D721Med (cell line): ENCODE results near the gene SCAP.
"Not testable (repeated sequence)": the region's sequence is repeated elsewhere in the genome, so short reads cannot be mapped to it uniquely, and the experiment has no call there.

Experiments used
- DNase-seq: peaks from one replicate; pipeline ENCODE4 v3.0.0; 2011; ENCODE audit warnings: low spot score; ENCODE audit not compliant: insufficient read length
- FAIRE-seq: peaks from 2 replicates; lab custom pipeline; 2011; peaks lifted over from hg19 to GRCh38; lab: Jason Lieb, UNC
- CTCF ChIP-seq: IDR thresholded peaks from 2 replicates; pipeline ENCODE4 v1.5.1; 2012; ENCODE audit warnings: mild to moderate bottlenecking, control low read depth; ENCODE audit not compliant: insufficient read depth; ENCODE audit errors: missing control alignments

SCAP gene

DNA sequence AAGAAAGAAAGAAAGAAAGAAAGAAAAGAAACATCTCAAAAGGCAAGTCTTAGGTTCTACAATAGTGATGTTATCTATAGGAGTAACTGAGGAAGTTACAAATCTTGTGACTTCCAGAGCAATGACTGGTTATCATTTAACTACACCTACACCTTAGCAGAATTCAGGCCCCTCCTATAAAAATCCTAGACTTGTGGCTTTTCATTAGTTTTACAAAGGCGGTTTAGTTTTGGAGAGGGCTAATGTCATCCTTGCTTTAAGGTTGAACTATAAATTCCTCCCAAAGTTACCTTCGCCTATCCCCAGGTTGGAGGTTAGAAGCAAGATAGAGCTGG lies 4.1 kb upstream of the SCAP start:
- DNase-seq (no peak), FAIRE-seq (no peak)
- no peak for TF ChIP-seq CTCF

DNA sequence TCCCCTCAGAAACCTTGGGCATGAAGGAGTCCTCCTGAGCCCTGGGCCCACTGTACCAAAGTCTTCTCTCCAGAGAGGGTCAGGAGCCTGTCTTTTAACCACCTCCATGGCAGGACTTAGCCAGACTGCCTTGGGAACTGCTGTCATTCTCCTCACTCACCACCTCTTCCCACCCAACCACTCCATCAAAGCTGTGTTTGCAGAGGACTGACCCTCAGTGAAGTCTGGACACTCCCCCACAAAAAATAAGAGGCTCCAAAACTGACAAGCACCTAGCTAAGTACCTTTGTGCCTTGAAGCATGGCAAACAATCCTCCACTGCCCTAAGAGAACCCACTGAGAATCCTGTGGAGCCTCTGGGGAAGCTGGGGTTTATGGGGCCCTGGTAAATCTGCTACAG lies 2.3 kb upstream of the SCAP start:
- FAIRE-seq, result no peak
- no peak for TF ChIP-seq CTCF

GRCh38 chr3:47476644-47477199 lies 981 bp upstream of the SCAP start:
- no peak for DNase-seq
- FAIRE-seq, result no peak
- TF ChIP-seq CTCF, result no peak

More for the DNA sequence above, 2.3 kb upstream of the SCAP start:
- DNase-seq, result no peak

DNA sequence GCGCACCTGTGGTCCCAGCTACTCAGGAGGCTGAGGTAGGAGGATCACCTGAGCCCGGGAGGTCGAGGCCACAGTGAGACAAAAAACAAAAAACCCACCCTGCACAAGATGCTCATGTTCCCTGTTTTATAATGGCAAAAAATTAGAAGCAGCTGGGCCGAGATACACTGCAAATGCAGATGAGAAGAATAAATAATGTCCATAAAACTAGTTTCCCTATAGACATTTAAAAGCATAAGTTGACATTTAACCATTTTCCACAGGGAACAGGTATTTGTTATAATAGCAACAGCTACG lies 537 bp upstream of the SCAP start:
- FAIRE-seq (no peak), DNase-seq (no peak)
- no peak for TF ChIP-seq CTCF

DNA sequence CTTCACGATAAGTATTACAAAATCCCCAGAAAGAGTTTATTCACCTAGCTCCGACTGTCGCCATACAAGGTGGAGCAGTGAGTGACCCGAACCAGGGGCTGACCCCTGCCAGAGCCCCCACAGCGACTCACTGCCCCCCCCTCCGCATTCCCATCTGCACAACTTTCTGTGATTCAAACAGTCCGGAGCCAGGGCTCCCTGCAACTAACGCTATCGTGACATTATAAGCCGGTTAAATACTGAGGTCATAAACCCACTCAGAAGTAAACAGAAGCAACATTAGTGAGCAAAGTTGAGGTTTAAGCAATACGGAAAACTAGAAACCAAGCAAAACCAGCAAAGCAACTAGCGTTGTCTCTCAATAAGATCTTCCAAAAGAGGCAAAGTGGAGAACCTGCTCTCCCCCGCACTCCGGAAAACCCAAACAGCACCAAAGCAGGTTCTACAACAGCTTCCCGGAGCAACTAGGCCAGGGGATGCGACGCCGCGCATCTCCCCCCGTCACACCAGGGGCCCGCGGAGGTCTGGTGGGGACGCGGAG lies 642 bp downstream of the SCAP start:
- FAIRE-seq (no peak), DNase-seq (no peak)
- TF ChIP-seq CTCF, result no peak

- FAIRE-seq (no peak), DNase-seq (no peak)
- no peak for TF ChIP-seq CTCF
Measured at GRCh38 chr3:47473391-47473790, 2.4 kb downstream of the SCAP start.

- no peak for DNase-seq
- FAIRE-seq, result no peak
- TF ChIP-seq CTCF, result no peak
Measured at GRCh38 chr3:47469616-47470015, 6.1 kb downstream of the SCAP start.

GRCh38 chr3:47468315-47468714 lies 7.4 kb downstream of the SCAP start:
- FAIRE-seq, DNase-seq: not testable (repeated sequence)
